ENCODE data around the gene IRF2. TPM values are rescaled to one million over a fixed set of nuclear protein-coding genes. Genes with fewer than 3 reads are reported as not detected.

IRF2 gene
- total and polyA plus RNA-seq, 2 of the 8 experiments (the other 6 are each of a cell fraction or from before 2014, with no cell fraction given), result 13.8 to 17.0 TPM

GRCh38 chr4:184395971-184396391, 78.4 kb downstream of the IRF2 start (continued):
- TF ChIP-seq ASH2L (IDR thresholded peaks at IDR 0.05; ENCODE audit: low read length) (no peak), SIX5 (IDR thresholded peaks at IDR 0.05; ENCODE audit: low read depth, low read length) (no peak), KDM4A (IDR thresholded peaks at IDR 0.05; ENCODE audit: low read depth, low read length, severe bottlenecking) (no peak), BCL11A (IDR thresholded peaks at IDR 0.05; ENCODE audit: low read depth in 2 of 2, low read length in 2 of 2) (no peak), SIRT6 (IDR thresholded peaks at IDR 0.05; ENCODE audit: low read length) (no peak)
- TF ChIP-seq, protein P1, sequence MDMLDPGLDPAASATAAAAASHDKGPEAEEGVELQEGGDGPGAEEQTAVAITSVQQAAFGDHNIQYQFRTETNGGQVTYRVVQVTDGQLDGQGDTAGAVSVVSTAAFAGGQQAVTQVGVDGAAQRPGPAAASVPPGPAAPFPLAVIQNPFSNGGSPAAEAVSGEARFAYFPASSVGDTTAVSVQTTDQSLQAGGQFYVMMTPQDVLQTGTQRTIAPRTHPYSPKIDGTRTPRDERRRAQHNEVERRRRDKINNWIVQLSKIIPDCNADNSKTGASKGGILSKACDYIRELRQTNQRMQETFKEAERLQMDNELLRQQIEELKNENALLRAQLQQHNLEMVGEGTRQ (IDR thresholded peaks at IDR 0.05; ENCODE audit: low read length), result no peak
